ENCODE measurements around the gene PEX5. TPM values are rescaled to one million over a fixed set of nuclear protein-coding genes. Genes with fewer than 3 reads are reported as not detected.

PEX5 gene
- total and polyA plus RNA-seq, 2 of the 8 experiments (the other 6 are each of a cell fraction or from before 2014, with no cell fraction given): 16.8 to 50.5 TPM

DNA sequence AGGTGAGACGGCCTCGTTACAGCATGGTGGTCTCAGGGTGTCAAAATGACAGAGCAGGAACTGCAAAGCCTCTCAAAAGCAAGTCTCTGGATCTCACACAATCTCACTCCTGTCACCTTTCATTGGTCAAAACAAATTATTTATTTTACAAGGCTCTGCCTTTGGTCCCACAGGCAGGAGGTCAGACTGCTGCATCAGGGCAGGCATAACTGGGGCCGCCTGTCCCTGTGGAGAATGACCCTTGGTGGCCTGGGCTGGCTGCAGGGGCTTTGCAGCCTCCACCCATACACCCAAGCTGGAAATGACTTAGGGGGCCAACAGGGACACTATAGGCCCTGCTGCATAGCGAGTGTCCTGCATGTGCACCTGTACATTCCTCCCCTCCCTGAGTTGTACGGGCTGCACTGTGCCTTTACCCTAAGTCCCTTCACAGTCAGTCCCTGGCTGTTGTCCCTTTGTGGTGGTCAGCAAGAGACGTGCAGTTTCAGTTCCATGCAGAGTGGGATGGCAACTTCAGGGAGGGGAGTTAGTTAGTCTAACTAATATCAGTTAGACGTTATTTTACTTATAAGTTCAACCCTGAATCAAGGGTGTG, 28.1 kb downstream of the PEX5 start (continued):
- TF ChIP-seq KDM4A (IDR thresholded peaks at IDR 0.05; ENCODE audit: low read depth, low read length, severe bottlenecking) (no peak), JUN (IDR thresholded peaks at IDR 0.05; ENCODE audit: low read depth, low read length) (no peak)
